Coronary artery (tissue), 2 donors: Measurements from ENCODE around the gene PTMA.

Experiments
- DNase-seq: peaks from one replicate; pipeline ENCODE4 v3.0.0-alpha.2; 2017; ENCODE audit warnings: low spot score
- H3K27ac ChIP-seq, 2 donors: fragments of 200-600 bp; sonication (generic); one replicate each; pipeline ENCODE4 v1.5.1; 2016 to 2019
- H3K4me3 ChIP-seq: fragments of 200-600 bp; sonication (generic); 2 replicates; pipeline ENCODE4 v1.5.1; 2016; ENCODE audit warnings: mild to moderate bottlenecking, moderate library complexity
- CTCF ChIP-seq: fragments of 200-600 bp; sonication (generic); IDR thresholded peaks from one replicate; pipeline ENCODE4 v1.5.1; 2019; ENCODE audit warnings: antibody characterized with exemption

PTMA gene

GRCh38 chr2:231684314-231685223 is 23.8 kb upstream of the PTMA start:
- DNase-seq, result no peak
- no peak for TF ChIP-seq CTCF
- Histone ChIP-seq H3K27ac (no peak overlapping the region), H3K4me3 (no peak overlapping the region)

- H3K27ac ChIP-seq, result no peak overlapping the region
- no peak for TF ChIP-seq CTCF
- no peak for DNase-seq
- no peak overlapping the region for H3K4me3 ChIP-seq
These were observed 22.8 kb upstream of the PTMA start for GRCh38 chr2:231685349-231686191.

GRCh38 chr2:231686192-231687100 is 21.9 kb upstream of the PTMA start:
- TF ChIP-seq CTCF, result no peak
- Histone ChIP-seq H3K4me3 (no peak overlapping the region), H3K27ac (no peak overlapping the region)
- DNase-seq, result no peak

GRCh38 chr2:231687133-231687852 is 21.0 kb upstream of the PTMA start:
- peak; percentile 28 for TF ChIP-seq CTCF
- no peak for DNase-seq
- no peak overlapping the region for H3K4me3 ChIP-seq

GRCh38 chr2:231687961-231688360 is 20.4 kb upstream of the PTMA start:
- H3K27ac ChIP-seq, result no peak overlapping the region
- DNase-seq, result no peak
- no peak for TF ChIP-seq CTCF

More at GRCh38 chr2:231687133-231687852, 21.0 kb upstream of the PTMA start:
- H3K27ac ChIP-seq, result no peak overlapping the region

GRCh38 chr2:231688719-231689118 is 19.6 kb upstream of the PTMA start:
- no peak overlapping the region for H3K27ac ChIP-seq
- no peak for DNase-seq
- TF ChIP-seq CTCF, result no peak
- no peak overlapping the region for H3K4me3 ChIP-seq

More at GRCh38 chr2:231687961-231688360, 20.4 kb upstream of the PTMA start:
- no peak overlapping the region for H3K4me3 ChIP-seq
